ENCODE measurements around the gene CCDC85A. TPM values are rescaled to one million over a fixed set of nuclear protein-coding genes. Genes with fewer than 3 reads are reported as not detected.

CCDC85A gene
- total and polyA plus RNA-seq, 2 experiments from 2014 or later: 1.6 to 4.2 TPM

GRCh38 chr2:56207760-56208159, 24.0 kb downstream of the CCDC85A start:
- Histone ChIP-seq H2AFZ (no peak overlapping the region), H3K27ac (0 out of 2 replicates have a peak overlapping the region, but pooled peaks have one; percentile 41), H4K20me1 (ENCODE audit: insufficient read depth) (no peaks in the 10 kb centered on the region), H3K9ac (no peak overlapping the region), H3K9me2 (ENCODE audit: insufficient read depth) (no peaks in the 10 kb centered on the region), H3K4me3 (no peak overlapping the region), H3K79me2 (ENCODE audit: insufficient read depth) (no peaks in the 10 kb centered on the region), H3K9me3 (ENCODE audit: low read depth) (no peaks in the 10 kb centered on the region), H3K27me3 (replicated peaks; ENCODE audit: insufficient read depth) (no peaks in the 10 kb centered on the region), H3K36me3 (ENCODE audit: low read depth) (no peaks in the 10 kb centered on the region), H3F3A (ENCODE audit: insufficient read depth) (peaks cover 13% of the 10 kb centered on the region; the same call in 1 of the 2 replicates), H3K4me2 (ENCODE audit: unreplicated experiment) (no peak overlapping the region), H3K4me1 (ENCODE audit: insufficient read depth) (peaks cover 24% of the 10 kb centered on the region)
- in situ Hi-C loops (cut with MboI): no loop called here
- 0% methylated on average over 1 of the region's 1 CpG for WGBS, 2 experiments (ENCODE audit: low coverage in 1 of 2, low lambda C conversion rate in 2 of 2, missing lambda C conversion rate in 2 of 2)
- no peak for DNase-seq
- TF ChIP-seq EZH2phosphoT487 (IDR thresholded peaks at IDR 0.05; ENCODE audit: insufficient read depth, low read depth) (no peak), EZH2 (IDR thresholded peaks at IDR 0.05; ENCODE audit: insufficient read depth, poor library complexity, severe bottlenecking) (no peak)

- no peak for DNase-seq
- Histone ChIP-seq H3K27me3 (replicated peaks; ENCODE audit: insufficient read depth) (no peaks in the 10 kb centered on the region), H3K9me3 (ENCODE audit: low read depth) (no peaks in the 10 kb centered on the region), H2AFZ (no peak overlapping the region), H3K79me2 (ENCODE audit: insufficient read depth) (no peaks in the 10 kb centered on the region), H3K9me2 (ENCODE audit: insufficient read depth) (no peaks in the 10 kb centered on the region), H3K4me2 (ENCODE audit: unreplicated experiment) (no peak overlapping the region), H3F3A (ENCODE audit: insufficient read depth) (peaks cover 13% of the 10 kb centered on the region; the same call in 1 of the 2 replicates), H3K27ac (no peak overlapping the region), H4K20me1 (ENCODE audit: insufficient read depth) (no peaks in the 10 kb centered on the region), H3K9ac (no peak overlapping the region), H3K36me3 (ENCODE audit: low read depth) (no peaks in the 10 kb centered on the region), H3K4me1 (ENCODE audit: insufficient read depth) (peaks cover 24% of the 10 kb centered on the region), H3K4me3 (no peak overlapping the region)
- WGBS, 2 experiments (ENCODE audit: low coverage in 1 of 2, low lambda C conversion rate in 2 of 2, missing lambda C conversion rate in 2 of 2): 54 to 55% methylated on average over 1 of the region's 1 CpG
- TF ChIP-seq EZH2 (IDR thresholded peaks at IDR 0.05; ENCODE audit: insufficient read depth, poor library complexity, severe bottlenecking): no peak
- TF ChIP-seq EZH2phosphoT487 (IDR thresholded peaks at IDR 0.05; ENCODE audit: insufficient read depth, low read depth): no peak
- in situ Hi-C loops (cut with MboI): no loop called here
Measured at GRCh38 chr2:56208380-56208779, 24.6 kb downstream of the CCDC85A start.

DNA sequence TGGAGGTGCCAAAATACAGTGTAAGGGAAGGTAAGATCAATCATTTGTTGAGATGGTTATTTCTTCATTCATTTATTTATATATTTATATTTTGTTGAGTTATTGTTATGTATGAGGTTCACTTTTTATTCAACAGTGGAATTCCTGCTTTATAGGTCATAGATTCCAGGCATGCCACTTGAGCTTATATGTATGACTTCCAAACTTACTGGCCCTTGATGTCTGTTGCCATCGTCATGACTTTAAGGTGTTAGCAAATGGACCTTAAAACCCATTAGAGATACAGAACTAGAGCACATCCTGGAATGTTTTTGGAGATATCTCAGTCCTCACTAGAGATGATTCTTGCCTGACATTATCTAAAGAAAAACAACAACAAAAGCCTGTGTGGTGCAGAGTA, 25.9 kb downstream of the CCDC85A start:
- Histone ChIP-seq H3K79me2 (ENCODE audit: insufficient read depth) (no peaks in the 10 kb centered on the region), H3K9ac (no peak overlapping the region)
- in situ Hi-C loops (cut with MboI): no loop called here

GRCh38 chr2:56210291-56210690, 26.5 kb downstream of the CCDC85A start:
- Histone ChIP-seq H3K36me3 (ENCODE audit: low read depth) (no peaks in the 10 kb centered on the region), H3F3A (ENCODE audit: insufficient read depth) (peaks cover 13% of the 10 kb centered on the region; the same call in 1 of the 2 replicates), H3K9me2 (ENCODE audit: insufficient read depth) (no peaks in the 10 kb centered on the region), H3K4me3 (no peak overlapping the region), H3K4me2 (ENCODE audit: unreplicated experiment) (no peak overlapping the region), H3K27ac (no peak overlapping the region), H3K4me1 (ENCODE audit: insufficient read depth) (peaks cover 24% of the 10 kb centered on the region), H3K9ac (no peak overlapping the region), H4K20me1 (ENCODE audit: insufficient read depth) (no peaks in the 10 kb centered on the region), H3K9me3 (ENCODE audit: low read depth) (no peaks in the 10 kb centered on the region), H3K79me2 (ENCODE audit: insufficient read depth) (no peaks in the 10 kb centered on the region), H3K27me3 (replicated peaks; ENCODE audit: insufficient read depth) (no peaks in the 10 kb centered on the region), H2AFZ (no peak overlapping the region)
- 66 to 69% methylated on average over 3 of the region's 3 CpGs for WGBS, 2 experiments (ENCODE audit: low coverage in 1 of 2, low lambda C conversion rate in 2 of 2, missing lambda C conversion rate in 2 of 2)
- no peak for DNase-seq
- in situ Hi-C loops (cut with MboI): no loop called here
- TF ChIP-seq EZH2 (IDR thresholded peaks at IDR 0.05; ENCODE audit: insufficient read depth, poor library complexity, severe bottlenecking) (no peak), EZH2phosphoT487 (IDR thresholded peaks at IDR 0.05; ENCODE audit: insufficient read depth, low read depth) (no peak)

More for the DNA sequence above, 25.9 kb downstream of the CCDC85A start:
- TF ChIP-seq EZH2phosphoT487 (IDR thresholded peaks at IDR 0.05; ENCODE audit: insufficient read depth, low read depth) (no peak), EZH2 (IDR thresholded peaks at IDR 0.05; ENCODE audit: insufficient read depth, poor library complexity, severe bottlenecking) (no peak)
- Histone ChIP-seq H3K4me2 (ENCODE audit: unreplicated experiment) (no peak overlapping the region), H3K27ac (no peak overlapping the region), H3K36me3 (ENCODE audit: low read depth) (no peaks in the 10 kb centered on the region), H2AFZ (no peak overlapping the region), H3K9me3 (ENCODE audit: low read depth) (no peaks in the 10 kb centered on the region), H3K9me2 (ENCODE audit: insufficient read depth) (no peaks in the 10 kb centered on the region), H3K4me3 (no peak overlapping the region), H3F3A (ENCODE audit: insufficient read depth) (peaks cover 13% of the 10 kb centered on the region; the same call in 1 of the 2 replicates), H3K4me1 (ENCODE audit: insufficient read depth) (peaks cover 24% of the 10 kb centered on the region), H4K20me1 (ENCODE audit: insufficient read depth) (no peaks in the 10 kb centered on the region), H3K27me3 (replicated peaks; ENCODE audit: insufficient read depth) (no peaks in the 10 kb centered on the region)
- no peak for DNase-seq
- 60 to 73% methylated on average over 1 of the region's 1 CpG for WGBS, 2 experiments (ENCODE audit: low coverage in 1 of 2, low lambda C conversion rate in 2 of 2, missing lambda C conversion rate in 2 of 2)

- Histone ChIP-seq H4K20me1 (ENCODE audit: insufficient read depth) (no peaks in the 10 kb centered on the region), H3K79me2 (ENCODE audit: insufficient read depth) (no peaks in the 10 kb centered on the region), H3K9me2 (ENCODE audit: insufficient read depth) (no peaks in the 10 kb centered on the region), H2AFZ (no peak overlapping the region), H3K27ac (no peak overlapping the region), H3K9me3 (ENCODE audit: low read depth) (no peaks in the 10 kb centered on the region), H3K36me3 (ENCODE audit: low read depth) (no peaks in the 10 kb centered on the region), H3K4me2 (ENCODE audit: unreplicated experiment) (no peak overlapping the region), H3K9ac (no peak overlapping the region), H3K27me3 (replicated peaks; ENCODE audit: insufficient read depth) (no peaks in the 10 kb centered on the region), H3K4me1 (ENCODE audit: insufficient read depth) (peaks cover 24% of the 10 kb centered on the region), H3F3A (ENCODE audit: insufficient read depth) (peaks cover 9% of the 10 kb centered on the region; the same call in 1 of the 2 replicates), H3K4me3 (no peak overlapping the region)
- no peak for DNase-seq
- in situ Hi-C loops (cut with MboI): no loop called here
- no peak for TF ChIP-seq EZH2 (IDR thresholded peaks at IDR 0.05; ENCODE audit: insufficient read depth, poor library complexity, severe bottlenecking)
- no peak for TF ChIP-seq EZH2phosphoT487 (IDR thresholded peaks at IDR 0.05; ENCODE audit: insufficient read depth, low read depth)
Measured at GRCh38 chr2:56211048-56211447, 27.3 kb downstream of the CCDC85A start.
